DMS53 treated with DMSO at 0.1 percent for 48 hours (cell line): ENCODE measurements around the gene DHX16.
"Not testable (repeated sequence)": the region's sequence is repeated elsewhere in the genome, so short reads cannot be mapped to it uniquely, and the experiment has no call there.

Experiments
- DNase-seq: peaks from one replicate; lab custom pipeline; 2025; ENCODE audit not compliant: unreplicated experiment; lab: John Stamatoyannopoulos, UW

DHX16 gene

GRCh38 chr6:30672445-30673253 lies at the start of gene DHX16:
DHX16 (minus strand) TSS chr6:30673006; CDS start chr6:30672841, 165 bp downstream.
- peak; percentile 95 for DNase-seq

DNA sequence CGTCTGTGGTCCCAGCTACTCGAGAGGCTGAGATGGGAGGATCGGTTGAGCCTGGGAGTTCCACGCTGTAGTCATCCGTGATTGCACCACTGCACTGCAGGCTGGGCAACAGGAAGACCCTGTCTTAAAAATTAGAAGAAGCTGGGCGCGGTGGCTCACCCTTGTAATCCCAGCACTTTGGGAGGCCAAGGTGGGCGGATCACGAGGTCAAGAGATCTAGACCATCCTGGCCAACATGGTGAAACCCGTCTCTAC lies 49.1 kb upstream of the DHX16 start:
- DNase-seq: not testable (repeated sequence)

DNA sequence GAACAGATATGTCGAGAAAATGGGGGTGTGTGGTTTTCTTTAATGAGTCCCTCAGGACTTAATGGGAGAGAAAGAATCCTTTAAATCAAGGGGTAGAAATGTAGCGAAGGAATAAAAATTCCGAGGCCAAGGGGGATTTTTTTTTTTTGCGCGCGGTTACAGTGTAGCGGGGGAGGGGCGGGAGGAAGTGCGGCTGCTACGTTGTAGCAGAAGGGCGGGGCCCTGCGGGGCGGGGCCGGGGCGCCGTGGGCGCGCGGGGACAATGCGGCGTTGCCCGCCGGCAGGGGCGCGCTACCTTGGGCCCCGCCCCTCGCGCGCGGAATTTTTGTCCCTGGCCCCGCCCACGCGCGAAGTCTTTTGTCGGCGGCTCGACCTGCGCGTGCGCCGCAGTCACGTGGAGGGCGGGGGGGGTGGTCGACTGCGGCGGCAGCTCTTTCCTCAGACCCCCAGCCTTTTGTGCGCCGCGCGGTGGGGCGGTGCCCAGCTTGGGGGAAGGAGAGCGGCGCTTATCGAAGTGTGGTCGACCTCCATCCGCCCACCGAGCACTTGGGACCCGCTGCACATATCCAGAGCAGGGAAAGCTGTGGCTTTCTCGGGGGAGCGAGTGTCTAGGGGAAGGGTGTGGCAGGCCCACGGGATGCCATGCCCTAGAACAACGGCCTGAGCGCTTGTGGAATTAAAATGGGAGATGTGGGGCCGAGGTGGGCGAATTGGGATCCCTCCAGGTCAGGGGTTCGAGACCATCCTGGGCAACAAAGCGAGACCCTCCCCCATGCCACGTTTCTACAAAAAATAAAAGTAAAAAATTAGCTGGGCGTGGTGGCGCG lies 48.6 kb upstream of the DHX16 start:
- DNase-seq: peak; percentile 76

DNA sequence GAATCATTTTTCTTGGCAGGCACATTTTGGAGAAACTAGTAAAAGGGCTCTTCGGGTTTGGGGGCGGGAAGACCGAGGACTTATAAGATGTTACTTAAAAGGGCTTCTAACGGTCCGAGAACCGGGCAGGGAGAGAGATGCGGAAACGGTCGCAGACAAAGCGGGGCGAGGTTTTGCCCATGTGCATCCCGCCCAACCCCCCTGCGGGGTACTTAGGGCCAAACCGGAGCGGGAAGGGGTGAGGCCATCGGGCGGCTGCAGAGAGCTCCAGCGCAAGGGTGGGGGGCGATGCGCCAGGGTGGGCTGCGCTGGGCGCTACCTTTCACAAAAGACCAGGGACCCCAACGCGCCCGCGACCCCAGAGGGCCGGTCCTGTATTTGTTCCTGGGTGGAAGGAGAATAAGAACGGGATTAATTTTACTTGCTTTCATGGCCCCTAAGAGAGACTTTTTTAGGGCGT lies 48.0 kb upstream of the DHX16 start:
- DNase-seq: peak; percentile 49

GRCh38 chr6:30719791-30720737 lies 47.3 kb upstream of the DHX16 start, which contains the start of gene TUBB:
TUBB (plus strand) TSS chr6:30720352; CDS start chr6:30720507, 155 bp downstream.
- DNase-seq: peak; percentile 97

DNA sequence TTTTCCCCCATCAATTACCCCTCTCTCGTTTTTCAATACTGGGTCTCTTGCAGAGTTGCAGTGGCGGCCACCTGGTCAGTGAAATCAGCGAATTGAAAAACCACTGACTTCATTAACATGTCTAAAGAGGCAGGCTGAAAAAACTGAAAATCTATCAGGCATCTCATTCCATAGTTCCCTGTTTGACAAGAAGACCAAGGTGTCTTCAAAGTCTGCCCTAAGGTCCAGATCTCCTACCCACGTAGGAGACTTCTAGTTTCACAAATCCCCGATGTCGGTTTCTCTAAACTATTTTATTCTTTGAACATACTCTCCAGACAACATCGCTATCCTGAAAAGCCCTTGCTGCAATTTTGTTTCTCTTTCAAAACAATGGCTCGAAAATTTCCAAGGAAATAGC lies 46.5 kb upstream of the DHX16 start:
- DNase-seq: no peak

GRCh38 chr6:30717845-30718720 lies 45.3 kb upstream of the DHX16 start:
- not testable (repeated sequence) for DNase-seq

- DNase-seq: peak; percentile 98
Measured at GRCh38 chr6:30717129-30717844, 44.5 kb upstream of the DHX16 start, which contains the start of gene MDC1. MDC1 (minus strand) TSS chr6:30717281; CDS start chr6:30715175, 2,106 bp downstream.

- DNase-seq: no peak
Measured at GRCh38 chr6:30716879-30717128, 44.0 kb upstream of the DHX16 start.

DNA sequence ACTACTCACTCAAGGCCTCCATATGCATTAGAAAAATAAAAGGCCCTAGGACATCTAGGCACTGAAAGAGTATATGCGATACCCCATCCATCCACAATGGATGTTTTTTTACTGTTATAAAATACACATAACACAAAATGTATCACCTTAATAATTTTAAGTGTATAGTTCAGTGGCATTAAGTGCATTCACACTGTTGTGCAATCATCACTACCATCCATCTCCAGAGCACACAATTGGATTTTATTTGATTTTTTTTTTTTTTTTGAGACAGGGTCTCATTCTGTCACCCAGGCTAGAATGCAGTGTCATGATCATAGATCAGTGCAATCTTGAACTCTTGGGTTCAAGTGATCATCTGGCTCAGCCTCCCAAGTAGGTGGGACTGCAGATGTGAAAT lies 41.5 kb upstream of the DHX16 start:
- no peak for DNase-seq

GRCh38 chr6:30712441-30712945 lies 39.7 kb upstream of the DHX16 start:
- DNase-seq: no peak

DNA sequence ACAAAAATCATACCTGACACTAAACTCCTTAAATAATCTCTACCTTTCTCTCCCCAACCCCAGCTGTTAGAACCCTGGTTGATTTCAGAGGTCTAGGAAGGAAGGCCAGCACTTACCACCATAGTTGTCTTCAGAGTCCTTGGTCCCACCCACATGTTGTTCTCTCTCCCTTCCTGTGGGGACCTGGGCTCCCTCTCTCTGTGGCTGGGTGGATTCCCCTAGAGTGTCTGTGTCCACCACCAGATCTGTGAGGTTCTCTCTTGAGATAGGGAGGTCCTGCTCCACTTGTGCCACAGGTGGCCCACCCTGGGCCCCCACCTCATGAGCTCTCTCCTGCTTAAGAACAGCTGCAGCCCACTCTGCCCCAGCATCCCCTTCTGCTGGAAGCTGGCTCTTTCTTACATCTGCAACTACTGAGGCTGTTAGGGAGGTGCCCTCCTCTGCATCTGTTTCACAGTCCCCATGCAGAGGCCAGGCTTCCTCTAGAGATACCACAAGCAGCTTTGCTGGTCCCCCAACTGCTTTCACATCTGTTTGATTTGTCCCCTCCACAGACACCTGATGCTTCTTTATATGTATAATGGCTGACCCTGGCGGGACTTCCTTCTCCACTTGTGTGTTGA lies 39.1 kb upstream of the DHX16 start:
- DNase-seq: no peak

GRCh38 chr6:30709101-30709868 lies 36.5 kb upstream of the DHX16 start:
- no peak for DNase-seq

DNA sequence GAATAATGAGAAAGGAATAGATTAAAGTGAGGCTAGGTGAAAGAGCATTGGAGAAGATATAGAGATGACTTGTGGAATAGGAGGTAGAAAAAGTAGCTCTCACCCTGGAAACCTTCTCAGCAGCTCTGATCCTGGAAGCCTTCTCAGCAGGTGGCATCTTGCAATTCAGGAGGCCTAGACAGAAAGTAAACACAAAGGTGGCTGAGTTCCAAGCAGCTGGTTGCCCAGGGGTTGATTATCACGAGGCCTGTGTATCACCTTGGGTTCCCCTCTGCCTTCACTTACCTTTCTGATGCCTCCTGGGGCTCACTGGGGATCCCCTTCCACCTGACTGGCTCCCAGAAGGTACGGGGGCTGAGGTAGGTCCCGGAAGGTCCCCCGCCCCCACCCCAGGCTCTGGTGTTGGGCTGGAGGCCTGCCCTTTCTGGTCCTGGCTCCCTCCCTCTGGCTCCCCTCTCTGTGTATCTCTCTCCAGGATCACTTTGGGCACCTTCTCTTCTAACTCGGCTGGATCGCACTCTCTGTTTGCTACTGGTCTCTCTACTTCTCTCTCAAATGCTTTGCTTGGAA lies 34.6 kb upstream of the DHX16 start:
- DNase-seq: peak; percentile 88

- no peak for DNase-seq
Measured at GRCh38 chr6:30705620-30706019, 32.8 kb upstream of the DHX16 start.

DNA sequence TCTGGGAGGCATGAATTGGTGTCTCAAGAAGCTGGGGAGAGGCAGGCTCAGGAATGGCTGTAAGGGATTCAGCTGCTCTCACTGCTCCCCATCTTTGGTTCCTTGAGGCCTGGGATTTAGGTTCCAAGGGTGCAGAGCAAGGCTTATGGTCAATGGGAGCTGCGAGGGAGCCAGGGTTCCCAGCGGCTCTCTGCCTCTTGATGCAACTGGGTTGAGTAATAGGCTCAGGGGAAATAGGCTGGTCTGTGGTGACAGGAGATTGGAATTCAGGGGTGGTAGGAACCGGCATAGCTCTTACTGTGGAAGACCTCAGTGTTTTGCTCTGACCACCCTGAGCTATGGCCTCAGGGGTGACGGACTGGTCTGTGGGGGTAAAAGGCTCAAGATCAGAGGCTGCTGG lies 31.0 kb upstream of the DHX16 start:
- DNase-seq: no peak

DNA sequence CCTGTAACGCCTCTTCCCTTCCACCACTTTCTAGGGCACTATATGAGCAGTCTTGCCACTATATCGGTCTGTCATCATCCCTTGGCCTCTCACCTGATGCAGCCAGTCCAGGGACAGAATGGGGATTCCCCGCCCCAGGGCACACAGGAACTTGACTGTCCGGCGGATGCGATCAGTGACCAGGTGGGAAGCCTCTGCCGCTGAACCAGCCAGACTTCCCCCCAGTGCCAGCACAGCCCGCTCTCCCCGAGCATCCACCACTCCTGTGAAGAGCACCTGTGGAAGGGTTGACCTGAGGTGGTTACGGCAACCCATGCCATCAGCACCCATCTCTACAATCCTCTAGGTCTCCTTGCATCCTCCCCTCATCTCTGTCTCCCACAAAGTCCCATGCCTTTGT lies 30.2 kb upstream of the DHX16 start:
- no peak for DNase-seq

DNA sequence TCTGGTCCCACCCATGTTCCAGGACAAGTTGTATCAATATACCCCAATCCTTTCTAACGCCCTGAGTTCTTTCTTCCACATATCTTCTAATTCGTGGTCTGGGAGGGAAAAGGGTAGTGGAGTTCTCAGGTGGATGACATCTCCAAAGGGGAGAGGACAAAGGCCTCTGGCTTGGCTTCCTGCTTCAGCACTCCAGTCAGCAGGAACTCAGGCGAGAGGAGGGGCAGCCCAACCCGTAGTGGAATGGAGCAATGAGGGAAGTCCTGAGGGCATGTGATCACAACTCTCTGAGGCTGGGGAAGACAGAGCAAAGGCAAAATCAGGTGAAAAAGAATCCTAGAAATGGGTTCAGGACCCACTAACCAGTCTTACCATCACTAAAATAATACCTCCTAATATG lies 27.5 kb upstream of the DHX16 start:
- DNase-seq: no peak
